ENCODE results near the gene AFF3. TPM values are rescaled to one million over a fixed set of nuclear protein-coding genes. Genes with fewer than 3 reads are reported as not detected.

Gene AFF3
- total and polyA plus RNA-seq, 7 donors: 0.46 to 25.0 (median 18.6) TPM

- 60 to 84% methylated on average over 9 of the region's 9 CpGs for WGBS, 2 donors
These were observed 123.8 kb downstream of the AFF3 start for GRCh38 chr2:100018341-100019193.

DNA sequence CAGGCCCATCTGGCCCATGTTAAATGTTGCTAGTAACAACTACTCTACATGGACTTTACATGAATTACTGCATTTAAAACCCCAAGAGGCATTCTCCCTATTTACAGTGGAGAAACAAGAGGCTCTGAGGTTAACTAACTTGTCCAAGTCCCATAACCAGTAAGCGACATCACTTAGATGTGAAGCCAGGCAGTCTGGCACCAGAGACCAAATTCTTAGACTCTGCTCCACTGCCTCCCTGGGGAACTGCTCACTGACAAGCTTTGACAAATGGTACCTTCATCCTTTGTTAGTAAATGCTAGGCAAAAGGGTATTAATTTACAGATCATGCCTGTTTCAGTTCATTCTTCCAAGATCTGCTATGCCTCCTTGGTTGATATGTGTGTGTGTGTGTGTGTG lies 124.8 kb downstream of the AFF3 start:
- H3K36me3 ChIP-seq: no peaks in the 10 kb centered on the region
- H3K27ac ChIP-seq: no peak overlapping the region
- TF ChIP-seq POLR2A (IDR thresholded peaks at IDR 0.05) (no peak), EP300 (IDR thresholded peaks at IDR 0.05) (no peak), CTCF (IDR thresholded peaks at IDR 0.05) (no peak), POLR2AphosphoS5 (IDR thresholded peaks at IDR 0.05) (no peak)
- peaks cover 0 to 36% (median 25%) of the 10 kb centered on the region in 4 donors for H3K4me1 ChIP-seq
- intact Hi-C loops (cut with DNase I): no loop called here
- no peak for DNase-seq
- no peak overlapping the region for H3K4me3 ChIP-seq
- no peaks in the 10 kb centered on the region for H3K9me3 ChIP-seq
- WGBS, 2 donors: 81 to 96% methylated on average over 1 of the region's 1 CpG
- no peaks in the 10 kb centered on the region for H3K27me3 ChIP-seq

More at GRCh38 chr2:100018341-100019193, 123.8 kb downstream of the AFF3 start:
- peaks cover 0 to 32% (median 24%) of the 10 kb centered on the region in 4 donors for H3K4me1 ChIP-seq
- no peak for DNase-seq
- H3K4me3 ChIP-seq: no peak overlapping the region
- TF ChIP-seq EP300 (IDR thresholded peaks at IDR 0.05): no peak
- no peak for TF ChIP-seq POLR2A (IDR thresholded peaks at IDR 0.05)
- no peaks in the 10 kb centered on the region for H3K36me3 ChIP-seq
- intact Hi-C loops (cut with DNase I): no loop called here
- H3K27me3 ChIP-seq: no peaks in the 10 kb centered on the region
- H3K27ac ChIP-seq: peak overlapping the region in 2 of 4 donors; percentile 6 to 16
- no peaks in the 10 kb centered on the region for H3K9me3 ChIP-seq

DNA sequence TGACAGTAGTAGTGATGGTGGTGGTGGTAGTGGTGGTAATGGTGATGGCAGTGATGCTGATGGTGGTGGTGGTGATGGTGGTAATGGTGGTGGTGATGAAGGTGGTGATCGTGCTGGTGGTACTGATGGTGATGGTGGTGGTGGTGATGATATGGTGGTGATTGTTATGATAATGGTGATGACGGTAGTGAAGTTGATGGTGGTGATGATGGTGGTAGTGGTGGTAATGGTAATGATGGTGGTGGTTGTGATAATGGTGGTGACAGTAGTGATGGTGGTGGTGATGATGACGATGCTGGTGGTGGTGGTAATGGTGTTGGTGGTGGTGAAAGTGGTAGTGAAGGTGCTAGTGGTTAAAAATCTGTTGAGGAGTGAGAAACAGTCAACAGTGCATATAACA lies 125.6 kb downstream of the AFF3 start:
- intact Hi-C loops (cut with DNase I): no loop called here
- TF ChIP-seq EP300 (IDR thresholded peaks at IDR 0.05) (no peak), CTCF (IDR thresholded peaks at IDR 0.05) (no peak), POLR2A (IDR thresholded peaks at IDR 0.05) (no peak), POLR2AphosphoS5 (IDR thresholded peaks at IDR 0.05) (no peak)
- Histone ChIP-seq H3K4me1 (peaks cover 0 to 45% (median 30%) of the 10 kb centered on the region in 4 donors), H3K9me3 (no peaks in the 10 kb centered on the region), H3K27ac (no peak overlapping the region), H3K4me3 (no peak overlapping the region), H3K36me3 (no peaks in the 10 kb centered on the region), H3K27me3 (no peaks in the 10 kb centered on the region)
- WGBS, 2 donors: 95% methylated on average over 3 of the region's 3 CpGs
- no peak for DNase-seq

GRCh38 chr2:100015849-100016248 lies 126.5 kb downstream of the AFF3 start:
- WGBS, 2 donors: 82 to 97% methylated on average over 3 of the region's 3 CpGs
- no peak overlapping the region for H3K4me3 ChIP-seq
- no peaks in the 10 kb centered on the region for H3K36me3 ChIP-seq
- H3K4me1 ChIP-seq: peaks cover 0 to 54% (median 39%) of the 10 kb centered on the region in 4 donors
- no peak for TF ChIP-seq POLR2A (IDR thresholded peaks at IDR 0.05)
- no peak for TF ChIP-seq POLR2AphosphoS5 (IDR thresholded peaks at IDR 0.05)
- TF ChIP-seq CTCF (IDR thresholded peaks at IDR 0.05): no peak
- no peak for TF ChIP-seq EP300 (IDR thresholded peaks at IDR 0.05)
- no peaks in the 10 kb centered on the region for H3K9me3 ChIP-seq
- intact Hi-C loops (cut with DNase I): no loop called here
- no peak overlapping the region for H3K27ac ChIP-seq
- DNase-seq: no peak
- H3K27me3 ChIP-seq: no peaks in the 10 kb centered on the region

DNA sequence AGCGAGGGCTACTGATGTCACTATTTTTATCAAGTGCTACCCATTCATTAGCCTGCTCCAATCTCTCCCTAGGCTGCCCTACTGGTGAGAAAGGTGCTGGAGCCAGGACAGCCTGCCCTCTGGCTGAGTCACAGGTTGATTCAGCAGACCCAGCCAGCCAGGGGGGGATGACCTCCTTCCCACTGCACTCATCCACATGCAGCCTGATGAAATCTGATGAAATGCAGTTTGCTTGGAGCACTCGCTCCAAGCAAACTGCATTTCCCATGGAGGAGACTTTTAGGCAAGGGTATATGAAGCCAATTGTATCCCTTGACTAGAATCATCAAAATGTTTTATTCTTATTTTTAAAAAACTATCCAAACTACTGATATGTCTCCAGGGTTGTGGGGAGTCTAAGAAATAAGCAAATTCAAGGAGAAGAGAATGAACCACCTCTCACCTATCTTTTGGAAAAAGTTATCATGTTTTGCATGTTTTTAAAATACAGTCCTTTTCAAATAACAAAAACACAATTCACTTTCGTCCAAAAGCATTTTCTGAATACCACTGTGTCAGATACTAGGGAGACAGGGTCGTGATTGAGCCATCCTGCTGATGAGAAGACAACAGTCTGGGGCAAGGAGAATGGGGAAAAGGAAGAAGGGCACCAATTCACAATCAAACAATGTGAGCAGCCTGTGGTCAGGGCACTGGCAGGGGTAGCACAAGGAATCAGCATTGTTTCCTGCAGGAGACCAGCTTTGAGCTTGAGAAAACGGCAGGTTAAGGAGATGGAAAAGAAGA lies 128.3 kb downstream of the AFF3 start:
- no peak for DNase-seq
- intact Hi-C loops (cut with DNase I): no loop called here
- Histone ChIP-seq H3K9me3 (no peaks in the 10 kb centered on the region), H3K4me3 (no peak overlapping the region), H3K27me3 (no peaks in the 10 kb centered on the region), H3K36me3 (no peaks in the 10 kb centered on the region), H3K4me1 (peaks cover 0 to 69% (median 55%) of the 10 kb centered on the region in 4 donors), H3K27ac (no peak overlapping the region)
- no peak for TF ChIP-seq POLR2AphosphoS5 (IDR thresholded peaks at IDR 0.05)
- no peak for TF ChIP-seq CTCF (IDR thresholded peaks at IDR 0.05)
- TF ChIP-seq POLR2A (IDR thresholded peaks at IDR 0.05): no peak
- no peak for TF ChIP-seq EP300 (IDR thresholded peaks at IDR 0.05)
- 84% methylated on average over 5 of the region's 5 CpGs for WGBS, 2 donors
